CD14-positive monocyte (primary cell): ENCODE measurements around the gene IPO4. TPM values are rescaled to one million over a fixed set of nuclear protein-coding genes. Genes with fewer than 3 reads are reported as not detected.

Experiments used
- DNase-seq, 3 donors: peaks; one replicate each; pipeline ENCODE4 v3.0.0-alpha.2; 2011 to 2022
- H2AFZ ChIP-seq: 2 replicates; pipeline ENCODE4 v1.6.0; 2012; ENCODE audit warnings: mild to moderate bottlenecking, low read depth, low read length, inconsistent platforms; ENCODE audit not compliant: insufficient read depth, poor library complexity, severe bottlenecking
- H3K27ac ChIP-seq, 2 donors: 1 replicate in 1 of 2; 2 replicates in 1 of 2; pipeline ENCODE4 v1.5.1; 2012 to 2013; ENCODE audit warnings: low read length in 2 of 2, control low read depth in 1 of 2, inconsistent platforms in 1 of 2, low read depth in 1 of 2, mild to moderate bottlenecking in 1 of 2
- H3K27me3 ChIP-seq, 2 donors: one replicate each; pipeline versions ENCODE4 v1.6.0 to v1.6.1; 2011 to 2013; ENCODE audit warnings: low read length in 2 of 2; ENCODE audit not compliant: control insufficient read depth in 2 of 2, insufficient read depth in 2 of 2
- H3K36me3 ChIP-seq, 2 donors: replicated peaks in 1 of 2; 1 replicate in 1 of 2; 2 replicates in 1 of 2; pipeline versions ENCODE4 v1.5.1 to v1.6.1; 2012 to 2013; ENCODE audit warnings: low read length in 2 of 2, control low read depth in 1 of 2, inconsistent platforms in 1 of 2, mild to moderate bottlenecking in 1 of 2; ENCODE audit not compliant: insufficient read depth in 2 of 2, control insufficient read depth in 1 of 2
- H3K4me1 ChIP-seq, 2 donors: 1 replicate in 1 of 2; 2 replicates in 1 of 2; pipeline versions ENCODE4 v1.5.1 to v1.6.1; 2012 to 2013; ENCODE audit warnings: low read length in 2 of 2, control low read depth in 1 of 2, inconsistent platforms in 1 of 2, mild to moderate bottlenecking in 1 of 2, moderate library complexity in 1 of 2; ENCODE audit not compliant: insufficient read depth in 2 of 2, control insufficient read depth in 1 of 2
- H3K4me2 ChIP-seq: replicated peaks from 2 replicates; pipeline ENCODE3; 2012; ENCODE audit warnings: low read length, moderate library complexity, mild to moderate bottlenecking; ENCODE audit not compliant: poor library complexity, severe bottlenecking; ENCODE audit errors: extremely low read depth
- H3K4me3 ChIP-seq, 3 experiments: fragments of 200-600 bp in 1 of 3; sonication (generic) in 1 of 3; replicated peaks in 1 of 3; 1 replicate in 2 of 3; 2 replicates in 1 of 3; pipeline ENCODE4 v1.5.1; 2011 to 2013; ENCODE audit warnings: low read length in 3 of 3, mild to moderate bottlenecking in 3 of 3, control low read depth in 2 of 3, low read depth in 2 of 3, inconsistent platforms in 1 of 3, moderate library complexity in 1 of 3
- H3K79me2 ChIP-seq: 2 replicates; pipeline ENCODE4 v1.6.0; 2012; ENCODE audit warnings: mild to moderate bottlenecking, control low read depth, inconsistent platforms, low read length, moderate library complexity; ENCODE audit not compliant: insufficient read depth
- H3K9ac ChIP-seq: 2 replicates; pipeline ENCODE4 v1.6.0; 2017; ENCODE audit warnings: low read length, mild to moderate bottlenecking; ENCODE audit not compliant: insufficient read depth, poor library complexity, severe bottlenecking
- H3K9me3 ChIP-seq, 2 donors: replicated peaks in 1 of 2; 1 replicate in 1 of 2; 2 replicates in 1 of 2; pipeline versions ENCODE4 v1.5.1 to v1.6.1; 2012 to 2013; ENCODE audit warnings: low read length in 2 of 2, control low read depth in 1 of 2; ENCODE audit not compliant: control insufficient read depth in 1 of 2, insufficient read depth in 1 of 2
- H4K20me1 ChIP-seq: 2 replicates; pipeline ENCODE4 v1.6.0; 2012; ENCODE audit warnings: mild to moderate bottlenecking, low read length, control low read depth, moderate library complexity; ENCODE audit not compliant: insufficient read depth
- H3K27ac Mint-ChIP-seq, 7 donors: one replicate each; pipeline ENCODE4 v1.8.0; 2020; ENCODE audit warnings: mild to moderate bottlenecking in 7 of 7, mixed read lengths in 7 of 7, moderate library complexity in 6 of 7, inconsistent platforms in 2 of 7
- H3K27me3 Mint-ChIP-seq, 3 donors: one replicate each; pipeline ENCODE4 v1.8.0; 2021 to 2022; ENCODE audit warnings: low read depth in 3 of 3, mild to moderate bottlenecking in 3 of 3, mixed read lengths in 3 of 3, moderate library complexity in 3 of 3, inconsistent platforms in 1 of 3
- H3K36me3 Mint-ChIP-seq, 2 donors: one replicate each; pipeline ENCODE4 v1.8.0; 2020; ENCODE audit warnings: mixed read lengths in 2 of 2, inconsistent platforms in 1 of 2, mild to moderate bottlenecking in 1 of 2
- H3K4me1 Mint-ChIP-seq: one replicate; pipeline ENCODE4 v1.8.0; 2020; ENCODE audit warnings: mild to moderate bottlenecking, mixed read lengths
- H3K4me3 Mint-ChIP-seq, 2 donors: one replicate each; pipeline ENCODE4 v1.8.0; 2020; ENCODE audit warnings: mild to moderate bottlenecking in 2 of 2, mixed read lengths in 2 of 2, moderate library complexity in 1 of 2
- H3K9me3 Mint-ChIP-seq, 7 donors: one replicate each; pipeline ENCODE4 v1.8.0; 2020 to 2022; ENCODE audit warnings: mixed read lengths in 7 of 7, mild to moderate bottlenecking in 6 of 7, moderate library complexity in 6 of 7, inconsistent platforms in 2 of 7
- CTCF ChIP-seq: fragments of 200-600 bp; IDR thresholded peaks from one replicate; pipeline ENCODE4 v1.8.0; 2022; ENCODE audit warnings: antibody characterized with exemption, mild to moderate bottlenecking
- WGBS: methylation state at CpG from one replicate; pipeline ENCODE4 v1.1.5; 2013; ENCODE audit warnings: missing lambda C conversion rate; ENCODE audit not compliant: insufficient coverage; 5-methylcytosine and 5-hydroxymethylcytosine counted together
- intact Hi-C, 2 donors: fragments of 100-400 bp; cut with micrococcal nuclease; formaldehyde crosslinking; loops; one replicate each; pipeline versions ENCODE4 v1.15.0 to v1.15.1; 2023
- polyA plus RNA-seq, 3 donors: library from polyadenylated mRNA; depleted of rRNA in 1 of 3; unstranded in 2 of 3; stranded (reverse) in 1 of 3; fragments of 300-500 nt in 2 of 3; fragments of >200 nt in 1 of 3; fragmentation: Illumina TruSeq in 2 of 3; gene quantifications; 1 replicate in 2 of 3; 2 replicates in 1 of 3; pipeline ENCODE4 v1.2.3, GENCODE V29; 2012 to 2021

IPO4 gene
- polyA plus RNA-seq, 3 donors, result 4.1 to 14.2 (median 4.3) TPM

DNA sequence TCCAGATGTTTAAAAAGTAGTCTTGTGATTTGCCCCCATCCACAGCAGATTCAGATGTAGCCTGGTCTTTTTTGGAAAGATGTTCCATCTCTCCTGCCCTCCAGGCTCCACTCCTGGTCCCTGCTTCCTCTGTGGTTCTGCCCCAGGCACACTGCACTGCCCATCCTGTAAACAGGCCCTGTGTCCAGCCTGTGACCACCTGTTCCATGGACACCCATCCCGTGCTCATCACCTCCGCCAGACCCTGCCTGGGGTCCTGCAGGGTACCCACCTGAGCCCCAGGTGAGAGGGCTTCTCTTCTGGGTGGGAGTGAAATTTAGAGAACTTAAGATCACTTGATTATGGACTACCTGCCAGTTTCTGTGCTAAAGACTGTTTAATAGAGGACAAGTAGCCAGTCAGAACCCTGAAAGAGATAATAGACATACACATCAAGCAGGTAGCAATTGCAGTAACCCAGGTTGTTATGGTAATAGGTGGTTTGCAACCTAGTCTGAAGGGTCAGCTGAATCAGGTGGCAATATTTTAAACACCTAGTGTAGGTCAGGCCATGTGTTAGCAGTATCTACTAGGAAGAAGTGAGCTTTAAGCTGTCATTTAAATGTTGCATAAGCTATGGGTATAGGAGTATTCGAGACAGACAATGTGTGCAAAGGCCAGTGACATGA is 39.2 kb downstream of the IPO4 start:
- no peak overlapping the region for H3K4me2 ChIP-seq
- H3K9me3 Mint-ChIP-seq, result no peaks in the 10 kb centered on the region
- peaks cover 53 to 61% of the 10 kb centered on the region in 2 donors for H3K36me3 Mint-ChIP-seq
- no peak overlapping the region for H3K4me3 ChIP-seq
- H3K36me3 ChIP-seq, result peaks cover 50 to 58% of the 10 kb centered on the region in 2 donors
- WGBS, result 100% methylated on average over 2 of the region's 3 CpGs
- H2AFZ ChIP-seq, result no peak overlapping the region
- no peak for DNase-seq
- no peak overlapping the region for H3K9ac ChIP-seq
- peaks cover 35% of the 10 kb centered on the region for H3K4me1 Mint-ChIP-seq
- H3K79me2 ChIP-seq, result peaks cover 65% of the 10 kb centered on the region
- H3K27ac Mint-ChIP-seq, result peak overlapping the region in 2 of 7 donors; percentile 69 to 76
- no peak overlapping the region for H3K4me3 Mint-ChIP-seq
- H3K9me3 ChIP-seq, result no peaks in the 10 kb centered on the region
- H3K27me3 Mint-ChIP-seq, result peaks cover 0 to 2% (median 0%) of the 10 kb centered on the region in 3 donors
- H3K27ac ChIP-seq, result peak overlapping the region in 1 of 2 donors; percentile 26
- peaks cover 61% of the 10 kb centered on the region for H4K20me1 ChIP-seq
- no peaks in the 10 kb centered on the region for H3K27me3 ChIP-seq
- intact Hi-C loops, result no loop called here
- H3K4me1 ChIP-seq, result peaks cover 26 to 36% of the 10 kb centered on the region in 2 donors
- no peak for TF ChIP-seq CTCF

DNA sequence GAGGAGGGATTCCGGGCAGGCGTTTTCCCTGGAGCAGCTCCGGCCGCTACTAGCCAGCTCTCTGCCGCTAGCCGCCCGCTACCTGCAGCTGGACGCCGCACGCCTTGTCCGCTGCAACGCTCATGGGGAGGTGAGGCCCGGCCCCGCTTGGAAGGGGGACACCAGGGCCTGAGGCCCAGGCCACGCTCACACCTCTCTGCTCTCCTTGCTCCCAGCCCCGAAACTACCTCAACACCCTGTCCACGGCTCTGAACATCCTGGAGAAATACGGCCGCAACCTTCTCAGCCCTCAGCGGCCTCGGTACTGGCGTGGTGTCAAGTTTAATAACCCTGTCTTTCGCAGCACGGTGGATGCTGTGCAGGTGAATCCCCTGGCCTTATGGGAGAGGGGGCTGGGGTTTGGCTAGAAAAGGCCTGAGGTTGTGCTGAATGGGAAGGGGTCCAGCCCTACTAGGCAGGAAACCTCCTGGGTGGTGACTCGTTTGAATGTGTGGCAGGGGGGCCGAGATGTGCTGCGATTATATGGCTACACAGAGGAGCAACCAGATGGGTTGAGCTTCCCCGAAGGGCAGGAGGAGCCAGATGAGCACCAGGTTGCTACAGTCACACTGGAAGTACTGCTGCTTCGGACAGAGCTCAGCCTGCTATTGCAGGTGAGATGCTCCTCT is 40.7 kb downstream of the IPO4 start:
- Histone ChIP-seq H3K9me3 (no peaks in the 10 kb centered on the region), H3K4me1 (peaks cover 26 to 36% of the 10 kb centered on the region in 2 donors), H3K27me3 (no peaks in the 10 kb centered on the region), H3K27ac (peak overlapping the region; percentile 45 to 84), H3K4me3 (peak overlapping the region; percentile 84 to 100 (median 89)), H3K36me3 (peaks cover 54 to 65% of the 10 kb centered on the region in 2 donors), H2AFZ (peak overlapping the region; percentile 93), H3K79me2 (peaks cover 76% of the 10 kb centered on the region), H3K4me2 (peak overlapping the region; percentile 98), H3K9ac (peak overlapping the region; percentile 93), H4K20me1 (peaks cover 69% of the 10 kb centered on the region)
- Mint-ChIP-seq H3K9me3 (no peaks in the 10 kb centered on the region), H3K36me3 (peaks cover 65% of the 10 kb centered on the region in 2 donors), H3K27me3 (peaks cover 0 to 2% (median 0%) of the 10 kb centered on the region in 3 donors), H3K4me1 (peaks cover 38% of the 10 kb centered on the region), H3K4me3 (peak overlapping the region; percentile 96 to 98), H3K27ac (peak overlapping the region; percentile 74 to 95 (median 87))
- no peak for TF ChIP-seq CTCF
- WGBS, result 8% methylated on average over 26 of the region's 29 CpGs
- no peak for DNase-seq
- intact Hi-C loops, result loop anchor here in 1 of 2 donors (1.0 to 2.0 kb wide), 2 partner anchors 13 to 34 kb away; partner anchors contain the start of genes DCAF11, IRF9 and NRL
